Endothelial cell of umbilical vein (primary cell): ENCODE results near the gene VAT1. TPM values are rescaled to one million over a fixed set of nuclear protein-coding genes. Genes with fewer than 3 reads are reported as not detected.

Experiments used
- BruUV-seq: library from RNA; stranded (reverse); fragments of 400-500 nt; replicated peaks from 2 replicates; lab custom pipeline; 2021; lab: Mats Ljungman, UMichigan
- CTCF ChIA-PET: fragments of 300-600, 350-600 bp; sonication (Branson Sonifier 250); formaldehyde crosslinking; loops from one replicate; lab custom pipeline; 2021; ENCODE audit warnings: antibody characterized with exemption, inconsistent platforms; lab: Charles Lee
- POLR2A ChIA-PET: fragments of 300-600, 350-600 bp; sonication (Branson Sonifier 250); formaldehyde crosslinking; loops from one replicate; lab custom pipeline; 2021; ENCODE audit warnings: antibody characterized with exemption, inconsistent platforms; lab: Charles Lee
- DNase-seq: peaks from one replicate; pipeline ENCODE4 v3.0.0-alpha.2; 2011; ENCODE audit warnings: low read depth, low spot score
- FAIRE-seq: peaks from 2 replicates; lab custom pipeline; 2011; peaks lifted over from hg19 to GRCh38; lab: Jason Lieb, UNC
- H2AFZ ChIP-seq: 2 replicates; pipeline ENCODE4 v1.6.0; 2012; ENCODE audit warnings: low read depth, low read length, control low read depth, inconsistent platforms
- H3K27ac ChIP-seq: 2 replicates; pipeline ENCODE4 v1.5.1; 2011; ENCODE audit warnings: low read depth, mild to moderate bottlenecking, control low read depth, low read length, moderate library complexity; ENCODE audit not compliant: insufficient read depth
- H3K27me3 ChIP-seq, 2 experiments: 2 replicates each; pipeline versions ENCODE4 v1.6.0 to v1.6.1; 2011; ENCODE audit warnings: low read length in 2 of 2, mixed read lengths in 1 of 2; ENCODE audit not compliant: control insufficient read depth in 2 of 2, insufficient read depth in 2 of 2
- H3K36me3 ChIP-seq, 2 experiments: 2 replicates in 1 of 2; 3 replicates in 1 of 2; pipeline ENCODE4 v1.5.1; 2011; ENCODE audit warnings: low read length in 2 of 2, mild to moderate bottlenecking in 1 of 2, moderate library complexity in 1 of 2; ENCODE audit not compliant: control insufficient read depth in 2 of 2, insufficient read depth in 2 of 2; ENCODE audit errors: extremely low read depth in 1 of 2
- H3K4me1 ChIP-seq: 3 replicates; pipeline ENCODE4 v1.5.1; 2011; ENCODE audit warnings: mild to moderate bottlenecking, low read length; ENCODE audit not compliant: control insufficient read depth, insufficient read depth; ENCODE audit errors: extremely low read depth
- H3K4me2 ChIP-seq: 2 replicates; pipeline ENCODE4 v1.6.1; 2011; ENCODE audit warnings: low read length, control low read depth, mixed read lengths; ENCODE audit not compliant: insufficient read depth
- H3K4me3 ChIP-seq, 3 experiments: fragments of 200-600 bp in 1 of 3; sonication (generic), shearing (Covaris generic) in 1 of 3; replicated peaks in 1 of 3; 2 replicates each; pipeline ENCODE4 v1.5.1; 2011 to 2016; ENCODE audit warnings: control low read depth in 3 of 3, low read length in 3 of 3, mild to moderate bottlenecking in 2 of 3, inconsistent platforms in 1 of 3, low read depth in 1 of 3, moderate library complexity in 1 of 3; ENCODE audit not compliant: insufficient read depth in 1 of 3
- H3K79me2 ChIP-seq: 2 replicates; pipeline ENCODE4 v1.6.0; 2012; ENCODE audit warnings: low read length, inconsistent platforms; ENCODE audit not compliant: control insufficient read depth, insufficient read depth
- H3K9ac ChIP-seq: replicated peaks from 2 replicates; pipeline ENCODE3; 2011; ENCODE audit warnings: low read length, control low read depth; ENCODE audit not compliant: insufficient read depth; ENCODE audit errors: extremely low read depth
- H3K9me1 ChIP-seq: replicated peaks from 3 replicates; pipeline ENCODE4 v1.6.0; 2011; ENCODE audit warnings: mild to moderate bottlenecking, low read length; ENCODE audit not compliant: control insufficient read depth, insufficient read depth; ENCODE audit errors: extremely low read depth
- H3K9me3 ChIP-seq: replicated peaks from 2 replicates; pipeline ENCODE4 v1.5.1; 2012; ENCODE audit warnings: low read length, inconsistent platforms; ENCODE audit not compliant: control insufficient read depth, insufficient read depth
- H4K20me1 ChIP-seq: replicated peaks from 2 replicates; pipeline ENCODE3; 2011; ENCODE audit warnings: mild to moderate bottlenecking, low read length; ENCODE audit not compliant: control insufficient read depth, insufficient read depth; ENCODE audit errors: extremely low read depth
- CTCF ChIP-seq, 2 donors: IDR thresholded peaks; 1 replicate in 1 of 2; 2 replicates in 1 of 2; pipeline ENCODE4 v1.5.1; 2011; ENCODE audit warnings: low read length in 2 of 2, mild to moderate bottlenecking in 2 of 2, moderate library complexity in 2 of 2, control low read depth in 1 of 2, inconsistent platforms in 1 of 2, low read depth in 1 of 2; ENCODE audit not compliant: insufficient read depth in 1 of 2; ENCODE audit errors: extremely low read depth in 1 of 2
- EZH2 ChIP-seq: IDR thresholded peaks from 2 replicates; pipeline ENCODE4 v1.6.1; 2012; ENCODE audit warnings: borderline replicate concordance, low read depth, mild to moderate bottlenecking, moderate library complexity, low read length, inconsistent platforms; ENCODE audit not compliant: severe bottlenecking
- FOS ChIP-seq: IDR thresholded peaks from 2 replicates; pipeline ENCODE4 v1.6.1; 2011; ENCODE audit warnings: mild to moderate bottlenecking, low read length, moderate library complexity, borderline replicate concordance; ENCODE audit not compliant: insufficient read depth
- GATA2 ChIP-seq: IDR thresholded peaks from 2 replicates; pipeline ENCODE4 v1.7.0; 2011; ENCODE audit warnings: low read depth, mild to moderate bottlenecking, moderate library complexity, mixed read lengths, low read length; ENCODE audit not compliant: insufficient read length, insufficient read depth
- JUN ChIP-seq: IDR thresholded peaks from 2 replicates; pipeline ENCODE4 v1.6.1; 2011; ENCODE audit warnings: borderline replicate concordance, low read depth; ENCODE audit not compliant: insufficient read length, insufficient read depth
- MAX ChIP-seq: IDR thresholded peaks from 2 replicates; pipeline ENCODE4 v1.6.1; 2011; ENCODE audit not compliant: insufficient read depth, insufficient read length
- MYC ChIP-seq: IDR thresholded peaks from one replicate; pipeline ENCODE4 v1.6.1; 2011; ENCODE audit warnings: mild to moderate bottlenecking, low read depth, low read length
- POLR2A ChIP-seq: IDR thresholded peaks from 2 replicates; pipeline ENCODE4 v1.6.1; 2012; ENCODE audit warnings: low read depth, mild to moderate bottlenecking, control low read depth, low read length
- POLR2AphosphoS5 ChIP-seq: IDR thresholded peaks from 2 replicates; pipeline ENCODE4 v1.6.1; 2012; ENCODE audit warnings: low read depth, mild to moderate bottlenecking, control low read depth, low read length, moderate library complexity; ENCODE audit not compliant: insufficient read depth
- dilution Hi-C: fragments of 300-500 bp; cut with MboI; formaldehyde crosslinking; loops from one replicate; pipeline ENCODE4 v1.15.0; 2019; ENCODE audit warnings: low sequenced_read_pairs; ENCODE audit not compliant: extremely low pct_ligation_motif_present
- intact Hi-C: fragments of 100-400 bp; cut with micrococcal nuclease; formaldehyde crosslinking; loops from one replicate; pipeline ENCODE4 v1.10.0; 2022
- polyA plus RNA-seq, 4 experiments: library from polyadenylated mRNA; depleted of rRNA in 3 of 4; stranded (reverse) in 3 of 4; unstranded in 1 of 4; fragments of >200 nt; gene quantifications; 2 replicates each; pipeline versions ENCODE4 v1.2.1 to v1.2.3, GENCODE V29; 2011 to 2012; ENCODE audit warnings: missing spikeins in 1 of 4
- total RNA-seq: library from RNA; stranded (reverse); gene quantifications from 2 replicates; pipeline ENCODE4 v1.2.3, GENCODE V29; 2021

The VAT1 gene
- total and polyA plus RNA-seq, 2 donors (not counting 3 experiments of a cell fraction or from before 2014, with no cell fraction given), result 339 to 482 TPM

GRCh38 chr17:43070872-43071271 lies 48.7 kb upstream of the VAT1 start:
- DNase-seq, result no peak
- intact Hi-C loops (no loop called here), dilution Hi-C loops (no loop called here)
- H3K4me2 ChIP-seq, result no peak overlapping the region
- ChIA-PET CTCF (interaction anchor here (1.0 to 1.3 kb wide), 2 partner anchors 11 to 17 kb away, joined by 3 to 4 read pairs; no protein-coding TSS in a partner anchor), POLR2A (no interaction called here)
- H3K9me3 ChIP-seq, result no peaks in the 10 kb centered on the region
- no peak overlapping the region for H3K9ac ChIP-seq
- no peak for FAIRE-seq
- no peaks in the 10 kb centered on the region for H4K20me1 ChIP-seq
- no peak for TF ChIP-seq GATA2
- no peak for TF ChIP-seq JUN
- TF ChIP-seq FOS, result no peak
- TF ChIP-seq EZH2, result no peak
- no peak for TF ChIP-seq POLR2A
- TF ChIP-seq MAX, result no peak
- no peak for TF ChIP-seq CTCF (IDR thresholded peaks at IDR 0.05; ENCODE audit: extremely low read depth in 1 of 2, insufficient read depth in 1 of 2, low read depth in 1 of 2, low read length in 2 of 2)
- no peak for TF ChIP-seq MYC
- no peak for TF ChIP-seq POLR2AphosphoS5
- H3K36me3 ChIP-seq, result no peaks in the 10 kb centered on the region
- H3K27me3 ChIP-seq, result no peaks in the 10 kb centered on the region
- BruUV-seq, result no TSS peak
- no peaks in the 10 kb centered on the region for H3K9me1 ChIP-seq
- H3K27ac ChIP-seq, result no peak overlapping the region
- H3K79me2 ChIP-seq, result no peaks in the 10 kb centered on the region
- no peaks in the 10 kb centered on the region for H3K4me1 ChIP-seq
- H3K4me3 ChIP-seq, result no peak overlapping the region
- H2AFZ ChIP-seq, result no peak overlapping the region
